ENCODE data around the gene DHRS3.

The DHRS3 gene

GRCh38 chr1:12532405-12533315 lies 85.3 kb downstream of the DHRS3 start:
- ChIA-PET CTCF (no interaction called here), POLR2A (ENCODE audit: low non-redundant PET) (no interaction called here)
- no peak for DNase-seq (ENCODE audit: low spot score)
- no peak for TF ChIP-seq CTCF (conservative IDR thresholded peaks at IDR 0.05; ENCODE audit: low read depth)
- no peak overlapping the region for H3K27ac ChIP-seq

GRCh38 chr1:12531179-12531499 lies 86.9 kb downstream of the DHRS3 start:
- DNase-seq (ENCODE audit: low spot score), result no peak
- CTCF ChIA-PET, result interaction anchor here (0.5 to 0.7 kb wide), 2 partner anchors 11 to 514 kb away, joined by 3 to 4 read pairs; no protein-coding TSS in a partner anchor
- POLR2A ChIA-PET (ENCODE audit: low non-redundant PET), result no interaction called here
- no peak overlapping the region for H3K27ac ChIP-seq
- no peak for TF ChIP-seq CTCF (conservative IDR thresholded peaks at IDR 0.05; ENCODE audit: low read depth)

- TF ChIP-seq CTCF (conservative IDR thresholded peaks at IDR 0.05; ENCODE audit: low read depth), result no peak
- no peak overlapping the region for H3K27ac ChIP-seq
- ChIA-PET POLR2A (ENCODE audit: low non-redundant PET) (no interaction called here), CTCF (interaction anchor here (0.5 kb wide), 1 partner anchor 10 kb away, joined by 3 read pairs; no protein-coding TSS in a partner anchor)
- DNase-seq (ENCODE audit: low spot score), result no peak
Measured at GRCh38 chr1:12530462-12531178, 87.4 kb downstream of the DHRS3 start.

GRCh38 chr1:12529640-12530174 lies 88.3 kb downstream of the DHRS3 start:
- DNase-seq (ENCODE audit: low spot score), result no peak
- ChIA-PET CTCF (no interaction called here), POLR2A (ENCODE audit: low non-redundant PET) (no interaction called here)
- TF ChIP-seq CTCF (conservative IDR thresholded peaks at IDR 0.05; ENCODE audit: low read depth), result no peak
- no peak overlapping the region for H3K27ac ChIP-seq

- no peak for TF ChIP-seq CTCF (conservative IDR thresholded peaks at IDR 0.05; ENCODE audit: low read depth)
- no peak for DNase-seq (ENCODE audit: low spot score)
- H3K27ac ChIP-seq, result no peak overlapping the region
- ChIA-PET POLR2A (ENCODE audit: low non-redundant PET) (no interaction called here), CTCF (interaction anchor here (0.6 to 0.7 kb wide), 2 partner anchors 13 to 86 kb away, joined by 3 to 5 read pairs; no protein-coding TSS in a partner anchor)
Measured at GRCh38 chr1:12528021-12528852, 89.8 kb downstream of the DHRS3 start.

GRCh38 chr1:12527564-12527963 lies 90.4 kb downstream of the DHRS3 start:
- DNase-seq (ENCODE audit: low spot score), result no peak
- ChIA-PET CTCF (interaction anchor here (0.6 to 0.7 kb wide), 2 partner anchors 14 to 86 kb away, joined by 3 to 5 read pairs; no protein-coding TSS in a partner anchor), POLR2A (ENCODE audit: low non-redundant PET) (no interaction called here)
- no peak overlapping the region for H3K27ac ChIP-seq
- TF ChIP-seq CTCF (conservative IDR thresholded peaks at IDR 0.05; ENCODE audit: low read depth), result no peak

Data from RWPE1 (cell line).